Pancreas (tissue), 10 donors: ENCODE results near the gene SLC39A3. TPM values are rescaled to one million over a fixed set of nuclear protein-coding genes. Genes with fewer than 3 reads are reported as not detected.

Source experiments
- ATAC-seq, 4 donors: fragments of 200-7000 bp; cut with Tn5 transposase; one replicate each; pipeline versions ENCODE4 v1.8.0 to v1.9.1; 2020; ENCODE audit warnings: mild to moderate bottlenecking in 4 of 4, moderate library complexity in 4 of 4
- DNase-seq, 6 donors: peaks; one replicate each; pipeline ENCODE4 v3.0.0-alpha.2; 2020
- FAIRE-seq: peaks from 2 replicates; lab custom pipeline; 2012; peaks lifted over from hg19 to GRCh38; lab: Jason Lieb, UNC
- H3K27ac ChIP-seq, 4 donors: fragments of 200-600 bp; sonication (generic); 1 replicate in 3 of 4; 2 replicates in 1 of 4; pipeline versions ENCODE4 v1.5.0 to v1.8.0; 2020
- H3K27me3 ChIP-seq, 4 donors: fragments of 200-600 bp; one replicate each; pipeline ENCODE4 v1.8.0; 2021
- H3K36me3 ChIP-seq, 3 donors: fragments of 200-600 bp; sonication (generic) in 1 of 3; one replicate each; pipeline versions ENCODE4 v1.5.0 to v1.8.0; 2020 to 2021
- H3K4me1 ChIP-seq, 3 donors: fragments of 200-600 bp; one replicate each; pipeline ENCODE4 v1.8.0; 2021
- H3K4me3 ChIP-seq, 4 donors: fragments of 200-600 bp; sonication (generic) in 2 of 4; one replicate each; pipeline versions ENCODE4 v1.5.0 to v1.8.0; 2020 to 2021
- H3K9me3 ChIP-seq, 4 donors: fragments of 200-600 bp; one replicate each; pipeline ENCODE4 v1.8.0; 2021
- CTCF ChIP-seq, 4 donors: fragments of 200-600 bp; sonication (generic) in 3 of 4; IDR thresholded peaks; one replicate each; pipeline versions ENCODE4 v1.5.0 to v1.8.0; 2021; ENCODE audit warnings: antibody characterized with exemption in 4 of 4
- WGBS, 2 donors: extraction: QIAGEN DNeasy Blood & Tissue Kit; methylation state at CpG; one replicate each; pipeline ENCODE4 v1.1.7; 2013; 5-methylcytosine and 5-hydroxymethylcytosine counted together
- intact Hi-C, 3 donors: fragments of 100-400 bp; cut with DNase I; formaldehyde crosslinking; loops; one replicate each; pipeline versions ENCODE4 v1.11.1 to v1.14.2; 2022
- polyA plus RNA-seq, 2 donors: library from polyadenylated mRNA; stranded (reverse); fragments of 200-250 nt; gene quantifications; one replicate each; pipeline ENCODE4 v1.2.3, GENCODE V29; 2013
- total RNA-seq, 6 donors: library from RNA; stranded (reverse); fragmentation: NEBNext Ultra II Directional in 4 of 6; extraction: Animal tissue kit (Norgen Biotek cat#: 25700) in 4 of 6; gene quantifications; one replicate each; pipeline versions ENCODE4 v1.2.1 to v1.2.4, GENCODE V29; 2021 to 2023
- donor health status: healthy with polysubstance abuse.
- donor health status: DM: no; HTN: no; CAD: no; lungs with moderate emphysema.
- donor health status: DM: no; HTN: no; CAD: no.
- donor health status: control.
- donor health status: control.
- donor health status: Bipolar disorder and iron deficiency.
- donor health status: DM: yes; HTN: yes; CAD: no.
- donor health status: DM: no; HTN: no; CAD: no.
- donor health status: DM: no; HTN: no; CAD: no.
- donor health status: DM: yes; HTN: yes; CAD: no.

Gene SLC39A3
- total and polyA plus RNA-seq, 8 donors, result 8.7 to 25.6 (median 13.0) TPM

- TF ChIP-seq CTCF (IDR thresholded peaks at IDR 0.05), result no peak
- no peaks in the 10 kb centered on the region for H3K9me3 ChIP-seq
- ATAC-seq, result peak in 2 of 4 donors; percentile 3 to 52
- FAIRE-seq, result no peak
- no peaks in the 10 kb centered on the region for H3K27me3 ChIP-seq
- no peaks in the 10 kb centered on the region for H3K4me1 ChIP-seq
- WGBS, 2 donors, result 30 to 36% methylated on average over 25 to 26 of the region's 26 CpGs
- intact Hi-C loops, result no loop called here
- no peak overlapping the region for H3K27ac ChIP-seq
- H3K36me3 ChIP-seq, result no peaks in the 10 kb centered on the region
- no peak overlapping the region for H3K4me3 ChIP-seq
- DNase-seq, result peak in 1 of 6 donors; percentile 63
These were observed 12.7 kb downstream of the SLC39A3 start for GRCh38 chr19:2726904-2727639.

- Histone ChIP-seq H3K9me3 (no peaks in the 10 kb centered on the region), H3K36me3 (no peaks in the 10 kb centered on the region), H3K4me1 (no peaks in the 10 kb centered on the region), H3K27me3 (no peaks in the 10 kb centered on the region), H3K4me3 (no peak overlapping the region), H3K27ac (no peak overlapping the region)
- DNase-seq, result peak in 5 of 6 donors; percentile 24 to 71 (median 68)
- no peak for TF ChIP-seq CTCF (IDR thresholded peaks at IDR 0.05)
- intact Hi-C loops, result no loop called here
- peak in 3 of 4 donors; percentile 51 to 83 (median 57) for ATAC-seq
- 42 to 52% methylated on average over 13 to 15 of the region's 15 CpGs for WGBS, 2 donors
- FAIRE-seq, result no peak
These were observed 13.5 kb downstream of the SLC39A3 start for GRCh38 chr19:2726160-2726855.

- Histone ChIP-seq H3K9me3 (no peaks in the 10 kb centered on the region), H3K4me3 (no peak overlapping the region), H3K27ac (no peak overlapping the region), H3K36me3 (no peaks in the 10 kb centered on the region), H3K27me3 (no peaks in the 10 kb centered on the region), H3K4me1 (peaks cover 0 to 4% (median 0%) of the 10 kb centered on the region in 3 donors)
- 63 to 68% methylated on average over 7 of the region's 7 CpGs for WGBS, 2 donors
- TF ChIP-seq CTCF (IDR thresholded peaks at IDR 0.05), result no peak
- FAIRE-seq (no peak), DNase-seq (no peak), ATAC-seq (no peak)
- intact Hi-C loops, result no loop called here
These were observed 15.7 kb downstream of the SLC39A3 start for GRCh38 chr19:2724148-2724557.

- WGBS, 2 donors, result 74 to 76% methylated on average over 14 of the region's 14 CpGs
- no peaks in the 10 kb centered on the region for H3K36me3 ChIP-seq
- peaks cover 0 to 4% (median 0%) of the 10 kb centered on the region in 3 donors for H3K4me1 ChIP-seq
- no peak for TF ChIP-seq CTCF (IDR thresholded peaks at IDR 0.05)
- no peak overlapping the region for H3K27ac ChIP-seq
- H3K27me3 ChIP-seq, result no peaks in the 10 kb centered on the region
- intact Hi-C loops, result no loop called here
- H3K4me3 ChIP-seq, result no peak overlapping the region
- FAIRE-seq (no peak), DNase-seq (no peak), ATAC-seq (no peak)
- H3K9me3 ChIP-seq, result no peaks in the 10 kb centered on the region
These were observed 16.1 kb downstream of the SLC39A3 start for GRCh38 chr19:2723747-2724146.

- TF ChIP-seq CTCF (IDR thresholded peaks at IDR 0.05), result no peak
- Histone ChIP-seq H3K4me3 (no peak overlapping the region), H3K9me3 (no peaks in the 10 kb centered on the region), H3K4me1 (peaks cover 0 to 4% (median 0%) of the 10 kb centered on the region in 3 donors), H3K36me3 (no peaks in the 10 kb centered on the region), H3K27ac (no peak overlapping the region), H3K27me3 (no peaks in the 10 kb centered on the region)
- ATAC-seq, result no peak
- WGBS, 2 donors, result 79 to 89% methylated on average over 13 of the region's 13 CpGs
- intact Hi-C loops, result no loop called here
- FAIRE-seq, result no peak
- DNase-seq, result no peak
These were observed 16.5 kb downstream of the SLC39A3 start for GRCh38 chr19:2723345-2723715.
